Central memory CD8-positive, alpha-beta T cell (primary cell): Measurements from ENCODE around the gene OGFR.

Source experiments
- ATAC-seq: fragments of 150-1000 bp; cut with Tn5 transposase; replicated peaks from 2 replicates; pipeline ENCODE4 v1.10.0; 2022; ENCODE audit warnings: mild to moderate bottlenecking, moderate FRiP score, moderate number of reproducible peaks; ENCODE audit not compliant: poor library complexity, severe bottlenecking; ENCODE audit errors: extremely low read depth
- DNase-seq, 2 donors: peaks; one replicate each; pipeline ENCODE4 v3.0.0; 2021; ENCODE audit warnings: low spot score in 2 of 2
- H3K27ac Mint-ChIP-seq: one replicate; pipeline ENCODE4 v1.8.0; 2022; ENCODE audit warnings: low read depth, mild to moderate bottlenecking, moderate library complexity, mixed read lengths
- H3K27me3 Mint-ChIP-seq: one replicate; pipeline ENCODE4 v1.8.0; 2022; ENCODE audit warnings: mixed read lengths
- H3K36me3 Mint-ChIP-seq: one replicate; pipeline ENCODE4 v1.8.0; 2022; ENCODE audit warnings: mild to moderate bottlenecking, moderate library complexity, mixed read lengths; ENCODE audit not compliant: insufficient read depth
- H3K4me1 Mint-ChIP-seq: one replicate; pipeline ENCODE4 v1.8.0; 2022; ENCODE audit warnings: mixed read lengths
- H3K4me3 Mint-ChIP-seq: one replicate; pipeline ENCODE4 v1.8.0; 2022; ENCODE audit warnings: mild to moderate bottlenecking, moderate library complexity, mixed read lengths
- H3K9me3 Mint-ChIP-seq: one replicate; pipeline ENCODE4 v1.8.0; 2022; ENCODE audit warnings: mixed read lengths

OGFR gene

DNA sequence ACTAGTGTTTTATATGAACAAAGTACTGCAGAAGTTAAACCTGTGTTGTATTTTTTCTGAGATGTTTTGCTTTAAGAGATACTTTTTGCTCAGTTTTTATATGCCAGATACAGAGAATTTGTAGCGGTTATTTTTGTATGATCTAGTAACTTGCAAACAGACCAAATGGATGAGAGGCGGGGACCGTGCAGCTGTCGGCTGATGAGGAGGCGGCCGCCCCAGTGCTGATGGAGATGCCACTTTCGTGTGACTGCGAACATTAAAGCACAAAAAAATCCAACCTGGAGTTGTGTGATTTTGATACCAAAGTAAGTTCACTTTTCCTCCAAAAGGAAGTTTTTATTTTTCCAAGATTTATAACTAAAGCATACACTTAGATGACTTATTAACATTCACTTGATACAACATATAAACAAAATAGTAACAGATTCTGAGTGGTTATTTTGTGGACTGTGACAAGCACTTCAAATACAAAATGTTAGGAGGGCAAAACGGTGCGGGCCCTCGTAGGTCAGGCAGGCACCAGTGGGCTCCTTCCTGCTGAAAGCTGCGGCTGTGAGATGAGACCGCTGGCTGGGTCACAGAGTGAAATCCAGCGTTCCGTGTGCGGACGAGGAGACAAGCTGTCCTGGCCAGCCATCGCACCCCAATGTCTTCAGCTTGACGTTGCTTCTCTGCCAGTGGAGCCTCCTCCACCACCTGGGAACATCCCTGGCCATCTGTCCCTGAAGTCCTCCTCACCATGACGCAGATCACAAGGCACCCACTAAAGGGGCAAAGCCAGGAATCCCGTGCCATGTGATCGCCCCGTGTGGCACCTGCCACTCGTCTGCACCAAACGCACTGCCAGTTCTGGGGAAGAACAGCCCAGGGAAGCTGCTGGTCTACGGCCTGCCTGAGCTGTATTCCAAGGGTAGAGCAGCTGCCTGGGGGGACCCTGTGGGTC is 4.0 kb upstream of the OGFR start:
- Mint-ChIP-seq H3K27me3 (no peaks in the 10 kb centered on the region), H3K4me3 (no peak overlapping the region), H3K9me3 (no peaks in the 10 kb centered on the region), H3K27ac (no peak overlapping the region), H3K4me1 (peaks cover 32% of the 10 kb centered on the region), H3K36me3 (peaks cover 26% of the 10 kb centered on the region)
- DNase-seq (no peak), ATAC-seq (no peak)

GRCh38 chr20:62801284-62802010 is 3.2 kb upstream of the OGFR start:
- ATAC-seq (no peak), DNase-seq (no peak)
- Mint-ChIP-seq H3K36me3 (peaks cover 29% of the 10 kb centered on the region), H3K9me3 (no peaks in the 10 kb centered on the region), H3K27ac (no peak overlapping the region), H3K4me3 (no peak overlapping the region), H3K4me1 (peaks cover 32% of the 10 kb centered on the region), H3K27me3 (no peaks in the 10 kb centered on the region)

DNA sequence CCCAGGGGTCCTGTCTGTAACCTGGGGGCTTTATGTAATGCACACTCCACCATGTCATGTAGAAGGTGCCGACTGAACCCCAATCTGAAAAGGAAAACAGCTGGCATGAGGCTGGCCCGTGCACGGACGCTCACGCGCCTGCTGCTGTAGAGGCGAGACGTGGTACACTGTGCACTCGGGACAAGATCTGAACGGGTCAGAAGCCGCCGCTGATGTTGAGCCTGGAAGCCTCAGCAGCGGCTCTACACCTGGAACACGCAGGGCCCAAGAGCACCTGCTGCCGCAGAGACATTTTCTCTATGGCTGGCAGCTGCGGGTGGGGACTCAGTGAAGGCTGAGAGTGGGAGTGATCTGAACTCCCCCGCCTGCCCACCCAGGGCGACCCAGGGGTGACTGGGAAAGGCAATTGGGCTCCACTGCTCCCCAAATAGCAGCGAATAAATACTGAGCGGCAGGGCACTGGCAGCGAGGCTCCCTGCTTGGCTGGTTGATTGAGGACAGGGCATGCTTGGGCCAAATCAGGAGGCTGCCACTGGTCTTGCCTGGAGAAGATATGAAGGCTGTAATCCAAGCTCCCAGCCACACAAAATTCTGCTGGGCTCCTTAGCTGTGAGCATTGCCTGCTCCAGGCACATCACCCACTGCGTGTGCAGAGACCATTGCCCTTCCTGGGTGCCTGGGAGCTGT is 2.5 kb upstream of the OGFR start:
- DNase-seq (no peak), ATAC-seq (no peak)
- Mint-ChIP-seq H3K27ac (no peak overlapping the region), H3K9me3 (no peaks in the 10 kb centered on the region), H3K27me3 (no peaks in the 10 kb centered on the region), H3K4me3 (no peak overlapping the region), H3K4me1 (peaks cover 36% of the 10 kb centered on the region), H3K36me3 (peaks cover 29% of the 10 kb centered on the region)

GRCh38 chr20:62804021-62804626 is 511 bp upstream of the OGFR start:
- Mint-ChIP-seq H3K27me3 (no peaks in the 10 kb centered on the region), H3K4me1 (peaks cover 27% of the 10 kb centered on the region), H3K4me3 (peak overlapping the region; percentile 95), H3K27ac (peak overlapping the region; percentile 97), H3K36me3 (peaks cover 31% of the 10 kb centered on the region), H3K9me3 (no peaks in the 10 kb centered on the region)
- DNase-seq (no peak), ATAC-seq (peak; percentile 45)

GRCh38 chr20:62805155-62805710 is 598 bp downstream of the OGFR start:
- DNase-seq (no peak), ATAC-seq (peak; percentile 41)
- H3K9me3 Mint-ChIP-seq = no peaks in the 10 kb centered on the region
- H3K27me3 Mint-ChIP-seq = no peaks in the 10 kb centered on the region
- H3K36me3 Mint-ChIP-seq = peaks cover 34% of the 10 kb centered on the region
- peak overlapping the region; percentile 95 for H3K4me3 Mint-ChIP-seq
- peaks cover 27% of the 10 kb centered on the region for H3K4me1 Mint-ChIP-seq
- peak overlapping the region; percentile 97 for H3K27ac Mint-ChIP-seq

GRCh38 chr20:62805711-62806382 is 1.2 kb downstream of the OGFR start:
- Mint-ChIP-seq H3K4me1 (peaks cover 27% of the 10 kb centered on the region), H3K4me3 (peak overlapping the region; percentile 81), H3K36me3 (peaks cover 40% of the 10 kb centered on the region), H3K9me3 (no peaks in the 10 kb centered on the region), H3K27ac (no peak overlapping the region), H3K27me3 (no peaks in the 10 kb centered on the region)
- DNase-seq = no peak
- ATAC-seq = no peak

DNA sequence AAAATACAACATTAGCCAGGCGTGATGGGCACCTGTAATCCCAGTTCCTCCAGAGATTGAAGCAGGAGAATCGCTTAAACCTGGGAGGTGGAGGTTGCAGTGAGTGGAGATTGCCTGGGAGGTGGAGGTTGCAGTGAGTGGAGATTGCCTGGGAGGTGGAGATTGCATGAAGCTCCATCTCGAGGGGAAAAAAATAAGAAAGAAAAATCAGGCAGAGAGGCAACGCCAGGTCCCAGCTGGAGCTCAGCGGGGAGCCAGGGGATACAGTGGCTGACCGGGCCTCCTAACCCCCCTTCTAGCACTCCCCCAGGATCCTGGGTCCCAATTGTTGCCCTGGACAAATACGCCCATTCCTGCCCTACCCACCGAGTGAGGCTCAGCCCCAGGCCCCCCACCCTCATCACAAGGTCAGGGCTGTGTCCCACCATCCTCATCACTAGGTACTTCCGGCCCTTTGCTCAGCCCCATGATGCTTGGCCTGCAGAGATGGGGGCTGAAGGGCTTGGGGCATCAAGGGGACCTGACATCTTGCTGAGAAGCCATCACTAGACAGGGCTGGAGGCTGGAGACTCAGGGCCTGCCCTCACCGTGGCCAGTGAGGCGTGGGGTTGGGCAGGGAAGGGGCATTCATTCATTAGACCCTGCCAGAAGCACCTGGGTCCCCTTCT is 1.9 kb downstream of the OGFR start:
- peak overlapping the region; percentile 76 for H3K27ac Mint-ChIP-seq
- no peaks in the 10 kb centered on the region for H3K9me3 Mint-ChIP-seq
- peaks cover 27% of the 10 kb centered on the region for H3K4me1 Mint-ChIP-seq
- ATAC-seq (no peak), DNase-seq (no peak)
- no peaks in the 10 kb centered on the region for H3K27me3 Mint-ChIP-seq
- peaks cover 42% of the 10 kb centered on the region for H3K36me3 Mint-ChIP-seq
- H3K4me3 Mint-ChIP-seq = peak overlapping the region; percentile 81

- Mint-ChIP-seq H3K36me3 (peaks cover 41% of the 10 kb centered on the region), H3K4me1 (peaks cover 31% of the 10 kb centered on the region), H3K9me3 (no peaks in the 10 kb centered on the region), H3K27me3 (no peaks in the 10 kb centered on the region), H3K4me3 (peak overlapping the region; percentile 53), H3K27ac (peak overlapping the region; percentile 44)
- no peak for ATAC-seq
- DNase-seq = no peak
Observed at GRCh38 chr20:62807444-62808210, 3.0 kb downstream of the OGFR start.

- Mint-ChIP-seq H3K4me1 (peaks cover 31% of the 10 kb centered on the region), H3K4me3 (peak overlapping the region; percentile 48), H3K27ac (peak overlapping the region; percentile 44), H3K36me3 (peaks cover 41% of the 10 kb centered on the region), H3K27me3 (no peaks in the 10 kb centered on the region), H3K9me3 (no peaks in the 10 kb centered on the region)
- DNase-seq (peak; percentile 69 to 74), ATAC-seq (no peak)
Observed at GRCh38 chr20:62808211-62808865, 3.7 kb downstream of the OGFR start.

DNA sequence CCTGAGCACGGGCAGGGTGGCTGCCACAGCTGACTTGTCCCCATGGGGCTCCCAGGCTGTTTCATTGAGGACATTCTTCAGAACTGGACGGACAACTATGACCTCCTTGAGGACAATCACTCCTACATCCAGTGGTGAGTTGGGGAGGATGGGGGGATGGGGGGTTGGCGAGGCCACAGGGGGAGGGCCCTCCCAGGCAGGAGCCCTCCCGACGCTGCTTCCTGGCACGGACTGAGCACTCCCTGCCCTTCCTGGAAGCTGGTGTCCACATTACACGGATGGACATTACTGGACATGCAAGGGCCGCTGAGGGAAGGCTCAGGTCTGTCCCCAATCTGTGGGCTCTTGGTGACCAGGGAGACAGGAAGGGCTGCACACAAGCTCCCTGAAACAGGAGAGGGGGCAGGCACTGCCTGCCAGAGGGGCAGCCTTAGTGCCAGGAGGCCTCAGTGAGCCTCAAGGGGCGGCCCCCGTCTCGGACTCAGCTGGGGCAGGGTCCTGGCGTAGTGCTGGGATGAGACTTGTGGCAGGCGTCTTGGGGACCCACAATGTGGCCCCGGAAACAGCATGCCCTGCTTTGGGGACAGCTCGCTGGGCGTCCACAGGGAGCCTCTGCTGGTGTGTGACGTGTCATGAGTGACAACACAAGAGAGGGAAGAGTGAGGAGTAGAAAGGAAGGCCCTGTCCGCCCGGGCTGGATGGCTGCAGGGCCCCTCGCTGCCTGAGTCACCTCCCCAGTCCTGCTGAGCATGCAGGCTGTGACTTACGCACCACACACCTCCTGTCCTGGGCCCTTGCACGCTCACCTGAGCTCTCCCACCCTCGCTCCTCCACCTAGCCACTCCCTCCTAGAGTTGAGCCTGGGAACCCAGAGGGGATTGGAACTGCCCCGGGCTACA is 5.1 kb downstream of the OGFR start:
- Mint-ChIP-seq H3K27ac (no peak overlapping the region), H3K36me3 (peaks cover 37% of the 10 kb centered on the region), H3K4me1 (peaks cover 26% of the 10 kb centered on the region), H3K9me3 (no peaks in the 10 kb centered on the region), H3K27me3 (peaks cover 4% of the 10 kb centered on the region), H3K4me3 (no peak overlapping the region)
- DNase-seq (no peak), ATAC-seq (no peak)
